Activated T-helper 1 cell treated with anti-CD3 and anti-CD28 coated beads, Interleukin-2, amount 50 U/mL, for 16 hours (primary cell): ENCODE results near the gene ZCWPW1.

ENCODE experiments used
- DNase-seq, 2 donors: peaks; one replicate each; pipeline ENCODE4 v3.0.0-alpha.2; 2020; ENCODE audit warnings: low read depth in 1 of 2, low spot score in 1 of 2

ZCWPW1 gene

GRCh38 chr7:100432621-100433275 lies 4.2 kb upstream of the ZCWPW1 start:
- no peak for DNase-seq

- no peak for DNase-seq
Measured at GRCh38 chr7:100432053-100432452, 3.5 kb upstream of the ZCWPW1 start.

GRCh38 chr7:100431286-100431735 lies 2.8 kb upstream of the ZCWPW1 start:
- no peak for DNase-seq

- no peak for DNase-seq
Measured at GRCh38 chr7:100430493-100431285, 2.2 kb upstream of the ZCWPW1 start.

- DNase-seq, result peak; percentile 92 to 95
Measured at GRCh38 chr7:100429637-100430492, 1.4 kb upstream of the ZCWPW1 start, which contains the start of gene MEPCE. Gene MEPCE, plus strand, starts transcription at chr7:100429831. Its CDS starts 188 bp downstream, at chr7:100430019.

- peak; percentile 100 for DNase-seq
Measured at GRCh38 chr7:100428967-100429636, 599 bp upstream of the ZCWPW1 start.

- no peak for DNase-seq
Measured at GRCh38 chr7:100427762-100428198, 723 bp downstream of the ZCWPW1 start.

GRCh38 chr7:100426516-100426915 lies 2.0 kb downstream of the ZCWPW1 start:
- no peak for DNase-seq

GRCh38 chr7:100425347-100425746 lies 3.2 kb downstream of the ZCWPW1 start:
- no peak for DNase-seq

- no peak for DNase-seq
Measured at GRCh38 chr7:100423315-100423714, 5.2 kb downstream of the ZCWPW1 start.

- DNase-seq, result no peak
Measured at GRCh38 chr7:100419660-100420226, 8.8 kb downstream of the ZCWPW1 start.

GRCh38 chr7:100418930-100419659 lies 9.4 kb downstream of the ZCWPW1 start:
- DNase-seq, result no peak

GRCh38 chr7:100415448-100415847 lies 13.1 kb downstream of the ZCWPW1 start:
- DNase-seq, result no peak

- DNase-seq, result no peak
Measured at GRCh38 chr7:100413889-100414288, 14.6 kb downstream of the ZCWPW1 start.

GRCh38 chr7:100413346-100413745 lies 15.2 kb downstream of the ZCWPW1 start:
- DNase-seq, result no peak

GRCh38 chr7:100411101-100411500 lies 17.4 kb downstream of the ZCWPW1 start:
- DNase-seq, result no peak

GRCh38 chr7:100407285-100408180 lies 21.0 kb downstream of the ZCWPW1 start:
- no peak for DNase-seq

- no peak for DNase-seq
Measured at GRCh38 chr7:100406767-100407166, 21.7 kb downstream of the ZCWPW1 start.

GRCh38 chr7:100402241-100402640 lies 26.3 kb downstream of the ZCWPW1 start:
- DNase-seq, result no peak
